IPS-20b (cell line): ENCODE measurements around the gene RAF1.
A peak's percentile ranks its signal among the peaks of the same experiment; 100 is the strongest.
"Not testable (repeated sequence)": the region's sequence is repeated elsewhere in the genome, so short reads cannot be mapped to it uniquely, and the experiment has no call there.

Source experiments
- H3K27ac ChIP-seq: one replicate; pipeline ENCODE4 v1.5.1; 2013; ENCODE audit warnings: low read length
- H3K27me3 ChIP-seq: 2 replicates; pipeline ENCODE4 v1.6.1; 2013; ENCODE audit warnings: mild to moderate bottlenecking, low read length, inconsistent platforms; ENCODE audit not compliant: insufficient read depth
- H3K36me3 ChIP-seq: 2 replicates; pipeline ENCODE4 v1.6.1; 2013; ENCODE audit warnings: low read depth, mild to moderate bottlenecking, inconsistent platforms, low read length, moderate library complexity; ENCODE audit not compliant: insufficient read depth
- H3K4me1 ChIP-seq: 2 replicates; pipeline ENCODE4 v1.6.1; 2013; ENCODE audit warnings: mild to moderate bottlenecking, control low read depth, inconsistent platforms, low read length, moderate library complexity; ENCODE audit not compliant: insufficient read depth
- H3K4me3 ChIP-seq: 2 replicates; pipeline ENCODE4 v1.5.1; 2013; ENCODE audit warnings: mild to moderate bottlenecking, low read length, inconsistent platforms
- H3K9ac ChIP-seq: 2 replicates; pipeline ENCODE4 v1.6.1; 2013; ENCODE audit warnings: low read depth, mild to moderate bottlenecking, inconsistent platforms, low read length, moderate library complexity
- H3K9me3 ChIP-seq: 2 replicates; pipeline ENCODE4 v1.6.1; 2013; ENCODE audit warnings: mild to moderate bottlenecking, low read depth, low read length, inconsistent platforms; ENCODE audit not compliant: insufficient read depth

The RAF1 gene

GRCh38 chr3:12663936-12664908 is at the start of gene RAF1:
RAF1 (minus strand) TSS chr3:12664117; CDS start chr3:12618721, 45,396 bp downstream.
- H3K27ac ChIP-seq, result peak within 1 kb of the TSS; percentile 59

GRCh38 chr3:12710062-12710461 is 46.1 kb upstream of the RAF1 start:
- no peak overlapping the region for H3K27ac ChIP-seq
- no peaks in the 10 kb centered on the region for H3K36me3 ChIP-seq
- H3K9me3 ChIP-seq, result no peaks in the 10 kb centered on the region
- H3K4me1 ChIP-seq, result no peaks in the 10 kb centered on the region
- no peak overlapping the region for H3K9ac ChIP-seq
- no peaks in the 10 kb centered on the region for H3K27me3 ChIP-seq
- H3K4me3 ChIP-seq, result no peak overlapping the region

More at GRCh38 chr3:12663936-12664908, at the start of gene RAF1:
- H3K4me3 ChIP-seq, result peak within 1 kb of the TSS; percentile 78
- no peaks in the 10 kb centered on the region for H3K9me3 ChIP-seq
- H3K4me1 ChIP-seq, result no peaks in the 10 kb centered on the region; the same call in 1 of the 2 replicates
- no peaks in the 10 kb centered on the region for H3K36me3 ChIP-seq
- no peaks in the 10 kb centered on the region for H3K27me3 ChIP-seq
- peak within 1 kb of the TSS; percentile 97 for H3K9ac ChIP-seq

GRCh38 chr3:12709334-12709733 is 45.4 kb upstream of the RAF1 start:
- Histone ChIP-seq H3K4me3 (no peak overlapping the region), H3K27ac (no peak overlapping the region), H3K27me3 (no peaks in the 10 kb centered on the region), H3K36me3 (no peaks in the 10 kb centered on the region), H3K9ac (no peak overlapping the region), H3K9me3 (no peaks in the 10 kb centered on the region), H3K4me1 (no peaks in the 10 kb centered on the region)

- no peaks in the 10 kb centered on the region for H3K36me3 ChIP-seq
- H3K27ac ChIP-seq, result no peak overlapping the region
- H3K9me3 ChIP-seq, result no peaks in the 10 kb centered on the region
- no peaks in the 10 kb centered on the region for H3K27me3 ChIP-seq
- H3K4me1 ChIP-seq, result no peaks in the 10 kb centered on the region
- no peak overlapping the region for H3K9ac ChIP-seq
- H3K4me3 ChIP-seq, result no peak overlapping the region
Measured at GRCh38 chr3:12708584-12709192, 44.8 kb upstream of the RAF1 start.

GRCh38 chr3:12707449-12707848 is 43.5 kb upstream of the RAF1 start:
- Histone ChIP-seq H3K27me3 (no peaks in the 10 kb centered on the region), H3K4me1 (no peaks in the 10 kb centered on the region), H3K36me3 (no peaks in the 10 kb centered on the region), H3K9ac (no peak overlapping the region), H3K27ac (no peak overlapping the region), H3K9me3 (no peaks in the 10 kb centered on the region), H3K4me3 (no peak overlapping the region)

GRCh38 chr3:12706504-12707253 is 42.8 kb upstream of the RAF1 start:
- no peak overlapping the region for H3K4me3 ChIP-seq
- H3K27me3 ChIP-seq, result no peaks in the 10 kb centered on the region
- no peaks in the 10 kb centered on the region for H3K9me3 ChIP-seq
- no peak overlapping the region for H3K9ac ChIP-seq
- H3K36me3 ChIP-seq, result no peaks in the 10 kb centered on the region
- H3K27ac ChIP-seq, result no peak overlapping the region
- H3K4me1 ChIP-seq, result no peaks in the 10 kb centered on the region

GRCh38 chr3:12705981-12706380 is 42.1 kb upstream of the RAF1 start:
- Histone ChIP-seq H3K36me3 (no peaks in the 10 kb centered on the region), H3K9ac (no peak overlapping the region), H3K4me1 (no peaks in the 10 kb centered on the region), H3K4me3 (no peak overlapping the region), H3K9me3 (no peaks in the 10 kb centered on the region), H3K27ac (no peak overlapping the region), H3K27me3 (no peaks in the 10 kb centered on the region)

GRCh38 chr3:12705374-12705926 is 41.5 kb upstream of the RAF1 start:
- H3K9me3 ChIP-seq, result no peaks in the 10 kb centered on the region

GRCh38 chr3:12702501-12702900 is 38.6 kb upstream of the RAF1 start:
- Histone ChIP-seq H3K36me3 (no peaks in the 10 kb centered on the region), H3K27ac (no peak overlapping the region), H3K4me3 (no peak overlapping the region), H3K9me3 (no peaks in the 10 kb centered on the region), H3K4me1 (no peaks in the 10 kb centered on the region), H3K27me3 (no peaks in the 10 kb centered on the region), H3K9ac (no peak overlapping the region)

More at GRCh38 chr3:12705374-12705926, 41.5 kb upstream of the RAF1 start:
- Histone ChIP-seq H3K27me3 (no peaks in the 10 kb centered on the region), H3K9ac (no peak overlapping the region), H3K4me1 (no peaks in the 10 kb centered on the region), H3K36me3 (no peaks in the 10 kb centered on the region), H3K27ac (no peak overlapping the region), H3K4me3 (no peak overlapping the region)

GRCh38 chr3:12701601-12702000 is 37.7 kb upstream of the RAF1 start:
- not testable (repeated sequence) for H3K27me3 ChIP-seq, H3K36me3 ChIP-seq, H3K4me1 ChIP-seq, H3K4me3 ChIP-seq, H3K27ac ChIP-seq, H3K9ac ChIP-seq, H3K9me3 ChIP-seq

GRCh38 chr3:12700800-12701199 is 36.9 kb upstream of the RAF1 start:
- no peaks in the 10 kb centered on the region for H3K9me3 ChIP-seq
- H3K27ac ChIP-seq, result no peak overlapping the region
- no peaks in the 10 kb centered on the region for H3K4me1 ChIP-seq
- no peak overlapping the region for H3K9ac ChIP-seq
- no peaks in the 10 kb centered on the region for H3K36me3 ChIP-seq
- no peak overlapping the region for H3K4me3 ChIP-seq
- H3K27me3 ChIP-seq, result no peaks in the 10 kb centered on the region
